Measurements from ENCODE around the gene PRR20G.
A peak's percentile ranks its signal among the peaks of the same experiment; 100 is the strongest.
"Not testable (repeated sequence)": the region's sequence is repeated elsewhere in the genome, so short reads cannot be mapped to it uniquely, and the experiment has no call there.

Gene PRR20G

GRCh38 chr3:127307916-127308315, 20.1 kb upstream of the PRR20G start:
- no peaks in the 10 kb centered on the region for H3K4me1 Mint-ChIP-seq
- peaks cover 0 to 7% of the 10 kb centered on the region in 2 donors for H3K9me3 Mint-ChIP-seq
- no peak overlapping the region for H3K27ac Mint-ChIP-seq
- DNase-seq: no peak
- no peak for ATAC-seq
- H3K4me3 Mint-ChIP-seq: no peak overlapping the region
- H3K27me3 Mint-ChIP-seq: peaks cover 40% of the 10 kb centered on the region

- no peak for DNase-seq
- Mint-ChIP-seq H3K27ac (no peak overlapping the region), H3K27me3 (peaks cover 40% of the 10 kb centered on the region), H3K4me1 (no peaks in the 10 kb centered on the region), H3K4me3 (no peak overlapping the region), H3K9me3 (peaks cover 0 to 7% of the 10 kb centered on the region in 2 donors)
- no peak for ATAC-seq
These were observed 19.4 kb upstream of the PRR20G start for GRCh38 chr3:127307112-127307835.

- ATAC-seq: no peak
- no peak overlapping the region for H3K27ac Mint-ChIP-seq
- peaks cover 40% of the 10 kb centered on the region for H3K27me3 Mint-ChIP-seq
- no peak overlapping the region for H3K4me3 Mint-ChIP-seq
- H3K9me3 Mint-ChIP-seq: peaks cover 0 to 7% of the 10 kb centered on the region in 2 donors
- no peak for DNase-seq
- H3K4me1 Mint-ChIP-seq: no peaks in the 10 kb centered on the region
These were observed 18.7 kb upstream of the PRR20G start for GRCh38 chr3:127306361-127307111.

GRCh38 chr3:127305499-127306060, 17.7 kb upstream of the PRR20G start:
- no peaks in the 10 kb centered on the region for H3K4me1 Mint-ChIP-seq
- H3K27me3 Mint-ChIP-seq: peaks cover 47% of the 10 kb centered on the region
- H3K27ac Mint-ChIP-seq: no peak overlapping the region

GRCh38 chr3:127304121-127304744, 16.4 kb upstream of the PRR20G start:
- ATAC-seq (peak; percentile 70), DNase-seq (no peak)
- H3K9me3 Mint-ChIP-seq: peaks cover 0 to 7% of the 10 kb centered on the region in 2 donors
- peaks cover 49% of the 10 kb centered on the region for H3K27me3 Mint-ChIP-seq
- H3K27ac Mint-ChIP-seq: no peak overlapping the region
- no peaks in the 10 kb centered on the region for H3K4me1 Mint-ChIP-seq
- H3K4me3 Mint-ChIP-seq: no peak overlapping the region

More at GRCh38 chr3:127305499-127306060, 17.7 kb upstream of the PRR20G start:
- no peak for ATAC-seq
- H3K4me3 Mint-ChIP-seq: no peak overlapping the region
- peaks cover 0 to 7% of the 10 kb centered on the region in 2 donors for H3K9me3 Mint-ChIP-seq
- DNase-seq: no peak

GRCh38 chr3:127299276-127299675, 11.4 kb upstream of the PRR20G start:
- H3K9me3 Mint-ChIP-seq: no peaks in the 10 kb centered on the region
- H3K4me3 Mint-ChIP-seq: no peak overlapping the region
- no peaks in the 10 kb centered on the region for H3K4me1 Mint-ChIP-seq
- DNase-seq: no peak
- H3K27me3 Mint-ChIP-seq: peaks cover 18% of the 10 kb centered on the region
- no peak overlapping the region for H3K27ac Mint-ChIP-seq
- ATAC-seq: no peak

- no peaks in the 10 kb centered on the region for H3K4me1 Mint-ChIP-seq
- ATAC-seq (no peak), DNase-seq (no peak)
- no peak overlapping the region for H3K4me3 Mint-ChIP-seq
- H3K27me3 Mint-ChIP-seq: peaks cover 16% of the 10 kb centered on the region
- H3K9me3 Mint-ChIP-seq: peaks cover 0 to 3% of the 10 kb centered on the region in 2 donors
- no peak overlapping the region for H3K27ac Mint-ChIP-seq
These were observed 9.1 kb upstream of the PRR20G start for GRCh38 chr3:127296959-127297358.

GRCh38 chr3:127296166-127296565, 8.3 kb upstream of the PRR20G start:
- Mint-ChIP-seq H3K4me3 (no peak overlapping the region), H3K27ac (no peak overlapping the region), H3K4me1 (no peaks in the 10 kb centered on the region), H3K27me3 (peaks cover 15% of the 10 kb centered on the region), H3K9me3 (peaks cover 6 to 10% of the 10 kb centered on the region in 2 donors)
- DNase-seq (no peak), ATAC-seq (no peak)

GRCh38 chr3:127293650-127294049, 5.8 kb upstream of the PRR20G start:
- not testable (repeated sequence) for ATAC-seq, DNase-seq, H3K4me3 Mint-ChIP-seq, H3K4me1 Mint-ChIP-seq, H3K9me3 Mint-ChIP-seq, H3K27ac Mint-ChIP-seq, H3K27me3 Mint-ChIP-seq

GRCh38 chr3:127291611-127292010, 3.8 kb upstream of the PRR20G start:
- no peaks in the 10 kb centered on the region for H3K4me1 Mint-ChIP-seq
- no peaks in the 10 kb centered on the region for H3K27me3 Mint-ChIP-seq
- H3K27ac Mint-ChIP-seq: no peak overlapping the region
- H3K9me3 Mint-ChIP-seq: peaks cover 19 to 24% of the 10 kb centered on the region in 2 donors
- peak in 1 of 2 donors; percentile 24 for DNase-seq
- no peak overlapping the region for H3K4me3 Mint-ChIP-seq
- peak; percentile 70 for ATAC-seq

- Mint-ChIP-seq H3K4me1 (no peaks in the 10 kb centered on the region), H3K27ac (no peak overlapping the region), H3K9me3 (peaks cover 23 to 28% of the 10 kb centered on the region in 2 donors), H3K4me3 (no peak overlapping the region), H3K27me3 (no peaks in the 10 kb centered on the region)
- no peak for DNase-seq
- no peak for ATAC-seq
These were observed 3.3 kb upstream of the PRR20G start for GRCh38 chr3:127291114-127291513.

GRCh38 chr3:127289706-127290575, 2.1 kb upstream of the PRR20G start:
- no peaks in the 10 kb centered on the region for H3K4me1 Mint-ChIP-seq
- DNase-seq (peak in 1 of 2 donors; percentile 16), ATAC-seq (peak; percentile 54)

GRCh38 chr3:127288921-127289705, 1.3 kb upstream of the PRR20G start:
- DNase-seq (peak in 1 of 2 donors; percentile 26), ATAC-seq (peak; percentile 55)
- H3K4me1 Mint-ChIP-seq: no peaks in the 10 kb centered on the region
- no peak overlapping the region for H3K27ac Mint-ChIP-seq
- H3K27me3 Mint-ChIP-seq: peaks cover 11% of the 10 kb centered on the region
- no peak overlapping the region for H3K4me3 Mint-ChIP-seq
- peaks cover 23 to 28% of the 10 kb centered on the region in 2 donors for H3K9me3 Mint-ChIP-seq

More at GRCh38 chr3:127289706-127290575, 2.1 kb upstream of the PRR20G start:
- Mint-ChIP-seq H3K27ac (no peak overlapping the region), H3K27me3 (peaks cover 3% of the 10 kb centered on the region), H3K9me3 (peaks cover 23 to 28% of the 10 kb centered on the region in 2 donors), H3K4me3 (no peak overlapping the region)

- H3K9me3 Mint-ChIP-seq: peaks cover 23 to 28% of the 10 kb centered on the region in 2 donors
- peak; percentile 6 for ATAC-seq
- H3K27me3 Mint-ChIP-seq: peaks cover 15% of the 10 kb centered on the region
- DNase-seq: no peak
- H3K4me1 Mint-ChIP-seq: no peaks in the 10 kb centered on the region
- H3K27ac Mint-ChIP-seq: no peak overlapping the region
- no peak overlapping the region for H3K4me3 Mint-ChIP-seq
These were observed 497 bp upstream of the PRR20G start for GRCh38 chr3:127288343-127288742.

All from stimulated activated naive CD8-positive, alpha-beta T cell treated with anti-CD3 and anti-CD28 coated beads, Interleukin-15, amount 100 ng/mL, for 72 hours (primary cell).